GM12891 (cell line): ENCODE results near the gene MGAT3.

ENCODE experiments used
- POLR2A ChIP-seq: IDR thresholded peaks from 2 replicates; pipeline ENCODE4 v1.6.1; 2011; ENCODE audit warnings: low read depth, low read length, control low read depth
- POLR2AphosphoS5 ChIP-seq: IDR thresholded peaks from 2 replicates; pipeline ENCODE4 v1.6.1; 2011; ENCODE audit warnings: low read depth, low read length, control low read depth
- TAF1 ChIP-seq: IDR thresholded peaks from 2 replicates; pipeline ENCODE4 v1.6.1; 2011; ENCODE audit warnings: low read depth, low read length, control low read depth

GRCh38 chr22:39419096-39419495 lies 37.7 kb upstream of the MGAT3 start:
- TF ChIP-seq POLR2AphosphoS5 (no peak), TAF1 (no peak), POLR2A (no peak)
